Kidney epithelial cell (primary cell): ENCODE measurements around the gene CNTNAP2. TPM values are rescaled to one million over a fixed set of nuclear protein-coding genes. Genes with fewer than 3 reads are reported as not detected.

Experiments
- DNase-seq: peaks from one replicate; pipeline ENCODE4 v3.0.0-alpha.2; 2010; ENCODE audit warnings: low read depth
- H3K27me3 ChIP-seq: 2 replicates; pipeline ENCODE4 v1.6.0; 2011; ENCODE audit warnings: low read length; ENCODE audit not compliant: control insufficient read depth, insufficient read depth
- H3K36me3 ChIP-seq: 2 replicates; pipeline ENCODE4 v1.5.1; 2011; ENCODE audit warnings: low read length; ENCODE audit not compliant: control insufficient read depth, insufficient read depth
- H3K4me3 ChIP-seq: 2 replicates; pipeline ENCODE4 v1.5.1; 2011; ENCODE audit warnings: low read depth, mild to moderate bottlenecking, control low read depth, low read length
- CTCF ChIP-seq: IDR thresholded peaks from 2 replicates; pipeline ENCODE4 v1.5.1; 2011; ENCODE audit warnings: mild to moderate bottlenecking, moderate library complexity, low read length, control low read depth, inconsistent platforms; ENCODE audit not compliant: insufficient read depth, poor library complexity, severe bottlenecking
- total RNA-seq: library from RNA; depleted of rRNA; stranded (reverse); fragments of >200 nt; gene quantifications from 2 replicates; pipeline ENCODE4 v1.2.3, GENCODE V29; 2015

Gene CNTNAP2
- total RNA-seq, 1 donor from 2014 or later: 14.0 TPM

GRCh38 chr7:146875237-146875785 lies 758.7 kb downstream of the CNTNAP2 start:
- no peak overlapping the region for H3K4me3 ChIP-seq
- H3K27me3 ChIP-seq: no peaks in the 10 kb centered on the region
- TF ChIP-seq CTCF: no peak
- no peaks in the 10 kb centered on the region for H3K36me3 ChIP-seq
- no peak for DNase-seq

- DNase-seq: no peak
- H3K27me3 ChIP-seq: no peaks in the 10 kb centered on the region
- H3K36me3 ChIP-seq: no peaks in the 10 kb centered on the region
- no peak overlapping the region for H3K4me3 ChIP-seq
- no peak for TF ChIP-seq CTCF
Observed at GRCh38 chr7:146875981-146876380, 759.4 kb downstream of the CNTNAP2 start.

- no peaks in the 10 kb centered on the region for H3K27me3 ChIP-seq
- DNase-seq: no peak
- TF ChIP-seq CTCF: no peak
- no peaks in the 10 kb centered on the region for H3K36me3 ChIP-seq
- H3K4me3 ChIP-seq: no peak overlapping the region
Observed at GRCh38 chr7:146876411-146876810, 759.8 kb downstream of the CNTNAP2 start.

GRCh38 chr7:146878901-146879300 lies 762.3 kb downstream of the CNTNAP2 start:
- Histone ChIP-seq H3K4me3 (no peak overlapping the region), H3K36me3 (no peaks in the 10 kb centered on the region), H3K27me3 (no peaks in the 10 kb centered on the region)
- TF ChIP-seq CTCF: no peak
- DNase-seq: no peak

- DNase-seq: no peak
- no peaks in the 10 kb centered on the region for H3K36me3 ChIP-seq
- TF ChIP-seq CTCF: no peak
- no peak overlapping the region for H3K4me3 ChIP-seq
- H3K27me3 ChIP-seq: no peaks in the 10 kb centered on the region
Observed at GRCh38 chr7:146885231-146885630, 768.6 kb downstream of the CNTNAP2 start.
